HCT116 (cell line): ENCODE data around the gene PTTG2. TPM values are rescaled to one million over a fixed set of nuclear protein-coding genes. Genes with fewer than 3 reads are reported as not detected.
A peak's percentile ranks its signal among the peaks of the same experiment; 100 is the strongest.

ENCODE experiments used
- ATAC-seq: fragments of 200-7000 bp; cut with Tn5 transposase; 2 replicates; pipeline ENCODE4 v1.9.1; 2020; ENCODE audit warnings: mild to moderate bottlenecking, moderate library complexity
- BruUV-seq: library from RNA; stranded (reverse); fragments of 400-500 nt; replicated peaks from 2 replicates; lab custom pipeline; 2021; lab: Mats Ljungman, UMichigan
- CTCF ChIA-PET: fragments of 300-600 bp; sonication (Branson Sonifier 250); formaldehyde crosslinking; loops from one replicate; lab custom pipeline; 2021; ENCODE audit warnings: antibody characterized with exemption; lab: Charles Lee
- POLR2A ChIA-PET: fragments of 300-600, 350-600 bp; sonication (Branson Sonifier 250); formaldehyde crosslinking; loops from one replicate; lab custom pipeline; 2021; ENCODE audit warnings: antibody characterized with exemption; lab: Charles Lee
- RAD21 ChIA-PET, 2 experiments: fragments of 300-600 bp; sonication (Branson Sonifier 250); formaldehyde crosslinking; loops; one replicate each; lab custom pipeline; 2023; ENCODE audit warnings: low total read pairs in 2 of 2; ENCODE audit not compliant: uncharacterized antibody in 2 of 2, unreplicated experiment in 2 of 2, low non-redundant PET in 1 of 2; lab: Charles Lee
- DNase-seq: peaks from one replicate; pipeline ENCODE4 v3.0.0-alpha.2; 2010; ENCODE audit warnings: low read depth, low spot score
- H2AFZ ChIP-seq: fragments of 200-600 bp; shearing (Covaris generic), sonication (generic); 2 replicates; pipeline ENCODE4 v1.6.1; 2017; ENCODE audit warnings: low read depth, mixed run types, mixed read lengths, antibody characterized with exemption, low read length; ENCODE audit not compliant: poor library complexity, severe bottlenecking
- H3K27ac ChIP-seq: 2 replicates; pipeline ENCODE4 v1.5.1; 2012; ENCODE audit warnings: low read depth, low read length
- H3K27me3 ChIP-seq: fragments of 200-600 bp; sonication (generic); 2 replicates; pipeline ENCODE4 v1.6.1; 2016; ENCODE audit warnings: mixed run types, low read length, mixed read lengths; ENCODE audit not compliant: insufficient read depth
- H3K36me3 ChIP-seq, 2 experiments: fragments of 200-500 bp in 1 of 2; fragments of 200-600 bp in 1 of 2; sonication (Bioruptor generic) in 1 of 2; sonication (generic) in 1 of 2; 2 replicates each; pipeline versions ENCODE4 v1.5.1 to v1.6.1; 2014 to 2016; ENCODE audit warnings: low read length in 2 of 2, inconsistent platforms in 1 of 2, mixed read lengths in 1 of 2, mixed run types in 1 of 2; ENCODE audit not compliant: insufficient read depth in 2 of 2, control insufficient read depth in 1 of 2
- H3K4me1 ChIP-seq, 2 experiments: fragments of 200-600 bp in 1 of 2; sonication (generic) in 1 of 2; 2 replicates each; pipeline versions ENCODE4 v1.5.1 to v1.6.1; 2012 to 2017; ENCODE audit warnings: low read length in 2 of 2, inconsistent platforms in 1 of 2, mild to moderate bottlenecking in 1 of 2, mixed read lengths in 1 of 2, mixed run types in 1 of 2, moderate library complexity in 1 of 2; ENCODE audit not compliant: insufficient read depth in 2 of 2, control insufficient read depth in 1 of 2
- H3K4me2 ChIP-seq: fragments of 200-600 bp; sonication (generic); 2 replicates; pipeline ENCODE4 v1.6.1; 2017; ENCODE audit warnings: mixed run types, low read length, mixed read lengths
- H3K4me3 ChIP-seq, 2 experiments: fragments of 200-600 bp in 1 of 2; sonication (generic) in 1 of 2; replicated peaks in 1 of 2; 2 replicates each; pipeline ENCODE4 v1.5.1; 2011 to 2016; ENCODE audit warnings: low read length in 2 of 2, control low read depth in 1 of 2, low read depth in 1 of 2, mild to moderate bottlenecking in 1 of 2, mixed read lengths in 1 of 2, mixed run types in 1 of 2
- H3K79me2 ChIP-seq: fragments of 200-600 bp; sonication (generic); 2 replicates; pipeline ENCODE4 v1.6.1; 2017; ENCODE audit warnings: mild to moderate bottlenecking, mixed run types, low read length, moderate library complexity, mixed read lengths; ENCODE audit not compliant: insufficient read depth
- H3K9ac ChIP-seq: fragments of 200-600 bp; sonication (generic); 2 replicates; pipeline ENCODE4 v1.6.1; 2016; ENCODE audit warnings: low read length, mixed read lengths
- H3K9me2 ChIP-seq: fragments of 200-600 bp; sonication (generic), shearing (Covaris generic); 2 replicates; pipeline ENCODE4 v1.6.1; 2017; ENCODE audit warnings: mixed run types, mild to moderate bottlenecking, moderate library complexity; ENCODE audit not compliant: insufficient read depth
- H3K9me3 ChIP-seq, 2 experiments: fragments of 200-500 bp in 1 of 2; fragments of 200-600 bp in 1 of 2; sonication (Bioruptor generic) in 1 of 2; sonication (generic) in 1 of 2; 2 replicates each; pipeline ENCODE4 v1.6.1; 2014 to 2017; ENCODE audit warnings: low read length in 2 of 2, mixed read lengths in 2 of 2, inconsistent platforms in 1 of 2, low read depth in 1 of 2, mild to moderate bottlenecking in 1 of 2, mixed run types in 1 of 2, moderate library complexity in 1 of 2; ENCODE audit not compliant: control insufficient read depth in 1 of 2, insufficient read depth in 1 of 2
- H4K20me1 ChIP-seq: fragments of 200-600 bp; sonication (generic), shearing (Covaris generic); 2 replicates; pipeline ENCODE4 v1.6.1; 2017; ENCODE audit warnings: mixed run types, mild to moderate bottlenecking, moderate library complexity; ENCODE audit not compliant: insufficient read depth
- ATF3 ChIP-seq: IDR thresholded peaks from 2 replicates; pipeline ENCODE4 v1.6.1; 2012
- EZH2phosphoT487 ChIP-seq: fragments of 200-600 bp; IDR thresholded peaks from 2 replicates; pipeline ENCODE4 v1.6.1; 2018; ENCODE audit warnings: antibody characterized with exemption, borderline replicate concordance
- FOSL1 ChIP-seq: IDR thresholded peaks from 2 replicates; pipeline ENCODE4 v1.6.1; 2012; ENCODE audit warnings: low read depth
- POLR2A ChIP-seq: IDR thresholded peaks from 2 replicates; pipeline ENCODE4 v1.7.0; 2011; ENCODE audit warnings: borderline replicate concordance; ENCODE audit not compliant: insufficient read depth, insufficient read length; ENCODE audit errors: extremely low read depth
- POLR2AphosphoS5 ChIP-seq: IDR thresholded peaks from 2 replicates; pipeline ENCODE4 v1.6.1; 2011; ENCODE audit warnings: mild to moderate bottlenecking, low read depth, low read length, moderate library complexity
- YY1 ChIP-seq: IDR thresholded peaks from 2 replicates; pipeline ENCODE4 v1.6.1; 2011; ENCODE audit warnings: low read length, low read depth, moderate library complexity, mild to moderate bottlenecking; ENCODE audit not compliant: insufficient replicate concordance; ENCODE audit errors: extremely low read depth
- ZBTB33 ChIP-seq: IDR thresholded peaks from 2 replicates; pipeline ENCODE4 v1.6.1; 2011; ENCODE audit warnings: mild to moderate bottlenecking, low read length, moderate library complexity; ENCODE audit not compliant: insufficient replicate concordance; ENCODE audit errors: extremely low read depth
- intact Hi-C: fragments of 100-400 bp; cut with micrococcal nuclease; formaldehyde crosslinking; loops from 2 replicates; pipeline ENCODE4 v1.10.0; 2022
- total RNA-seq: library from RNA; stranded (reverse); gene quantifications from one replicate; pipeline ENCODE4 v1.2.1, GENCODE V29; 2021; ENCODE audit not compliant: unreplicated experiment

The PTTG2 gene
- total RNA-seq, 1 experiment from 2014 or later = not detected

GRCh38 chr4:37953156-37953555 is 7.0 kb upstream of the PTTG2 start (continued):
- TF ChIP-seq YY1 = no peak
- TF ChIP-seq POLR2AphosphoS5 = no peak
- TF ChIP-seq FOSL1 = no peak
- no peak for TF ChIP-seq EZH2phosphoT487
- TF ChIP-seq ZBTB33 = no peak

DNA sequence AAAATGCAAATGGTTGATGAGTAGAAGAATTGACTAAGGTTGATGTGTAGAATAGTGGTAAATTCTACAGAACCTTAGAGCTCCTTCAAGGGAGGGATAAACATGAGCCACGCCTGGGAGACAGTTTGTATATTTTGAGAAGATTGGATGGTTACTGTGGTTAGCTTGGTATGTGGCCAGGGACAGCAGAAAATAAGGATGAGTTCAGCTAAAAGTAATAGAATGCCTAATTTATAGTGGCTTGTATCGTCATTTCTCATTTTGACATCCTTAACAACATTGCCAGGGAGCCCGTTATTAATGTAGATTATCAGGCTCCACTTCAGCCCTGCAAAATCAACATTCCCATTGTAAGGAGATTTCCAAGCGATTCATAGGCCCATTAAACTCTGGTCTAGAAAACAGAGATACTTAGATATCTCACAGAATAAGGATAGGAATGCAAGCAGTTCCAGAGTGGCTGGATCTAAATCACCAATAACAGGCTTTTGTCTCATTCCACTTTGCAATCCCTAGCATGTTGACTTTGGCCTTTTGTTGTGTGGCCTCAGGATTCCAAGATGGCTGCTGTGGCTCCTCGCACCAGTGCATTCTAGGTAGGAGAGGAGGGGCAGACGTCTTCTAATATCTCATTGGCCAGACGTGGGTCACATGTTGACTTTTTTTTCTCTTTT is 6.4 kb upstream of the PTTG2 start:
- Histone ChIP-seq H3K9ac (no peak overlapping the region), H3K27ac (no peak overlapping the region), H3K4me1 (no peaks in the 10 kb centered on the region), H4K20me1 (no peaks in the 10 kb centered on the region), H3K9me2 (no peaks in the 10 kb centered on the region), H3K4me3 (no peak overlapping the region), H3K79me2 (no peaks in the 10 kb centered on the region), H3K27me3 (no peaks in the 10 kb centered on the region), H3K9me3 (no peaks in the 10 kb centered on the region), H3K4me2 (no peak overlapping the region), H3K36me3 (no peaks in the 10 kb centered on the region), H2AFZ (no peak overlapping the region)
- ChIA-PET RAD21 (no interaction called here), POLR2A (no interaction called here), CTCF (interaction anchor here (1.0 kb wide), 1 partner anchor 17 kb away, joined by 3 read pairs; no protein-coding TSS in a partner anchor)
- ATAC-seq (peak; percentile 42; the same call in 1 of the 2 replicates), DNase-seq (no peak)
- BruUV-seq = no TSS peak
- intact Hi-C loops = no loop called here
- no peak for TF ChIP-seq ATF3
- TF ChIP-seq POLR2A = no peak
